SU-DHL-6 (cell line): ENCODE results near the gene SLC51A.

Source experiments
- H2AFZ ChIP-seq: fragments of 200-600 bp; sonication (generic); 2 replicates; pipeline ENCODE4 v1.6.1; 2014; ENCODE audit warnings: low read depth, mild to moderate bottlenecking, moderate library complexity, mixed read lengths, antibody characterized with exemption, low read length; ENCODE audit not compliant: severe bottlenecking
- H3F3A ChIP-seq: fragments of 200-600 bp; shearing (Covaris generic); 2 replicates; pipeline ENCODE4 v1.6.0; 2016; ENCODE audit warnings: antibody characterized with exemption, mild to moderate bottlenecking; ENCODE audit not compliant: insufficient read depth
- H3K27ac ChIP-seq: fragments of 200-600 bp; sonication (generic); 2 replicates; pipeline ENCODE4 v1.5.1; 2016; ENCODE audit warnings: low read depth, mild to moderate bottlenecking, low read length, moderate library complexity, mixed read lengths
- H3K27me3 ChIP-seq: fragments of 200-600 bp; sonication (generic), shearing (Covaris generic); 2 replicates; pipeline ENCODE4 v1.6.0; 2014; ENCODE audit warnings: mild to moderate bottlenecking, low read length
- H3K36me3 ChIP-seq: fragments of 200-600 bp; sonication (generic); 2 replicates; pipeline ENCODE4 v1.6.1; 2014; ENCODE audit warnings: mild to moderate bottlenecking, low read length, mixed read lengths
- H3K4me2 ChIP-seq: fragments of 300-600, 200-600 bp; shearing (Covaris generic), sonication (generic); 2 replicates; pipeline ENCODE4 v1.6.0; 2014; ENCODE audit warnings: low read length, low read depth, mild to moderate bottlenecking; ENCODE audit not compliant: poor library complexity, severe bottlenecking
- H3K4me3 ChIP-seq: fragments of 200-600 bp; sonication (generic); 2 replicates; pipeline ENCODE4 v1.5.1; 2014; ENCODE audit warnings: antibody characterized with exemption, low read length, mild to moderate bottlenecking, mixed read lengths; ENCODE audit not compliant: insufficient read depth, poor library complexity, severe bottlenecking
- H3K79me2 ChIP-seq: fragments of 200-600 bp; sonication (generic); 2 replicates; pipeline ENCODE4 v1.6.1; 2014; ENCODE audit warnings: mild to moderate bottlenecking, low read length, moderate library complexity; ENCODE audit not compliant: insufficient read depth
- H3K9ac ChIP-seq: fragments of 200-600 bp; sonication (generic); 2 replicates; pipeline ENCODE4 v1.7.0; 2014; ENCODE audit warnings: mild to moderate bottlenecking, low read length
- H3K9me2 ChIP-seq: fragments of 200-600 bp; sonication (generic); replicated peaks from 2 replicates; pipeline ENCODE4 v1.6.1; 2014; ENCODE audit warnings: low read length; ENCODE audit not compliant: insufficient read depth
- H3K9me3 ChIP-seq: fragments of 200-600 bp; sonication (generic); 2 replicates; pipeline ENCODE4 v1.6.1; 2014; ENCODE audit warnings: low read length, mixed read lengths; ENCODE audit not compliant: insufficient read depth
- H4K20me1 ChIP-seq: fragments of 200-600 bp; sonication (generic); 2 replicates; pipeline ENCODE4 v1.6.1; 2014; ENCODE audit warnings: low read depth, mild to moderate bottlenecking, antibody characterized with exemption, low read length, moderate library complexity, mixed read lengths
- CTCF ChIP-seq: fragments of 200-600 bp; sonication (generic); IDR thresholded peaks from one replicate; pipeline ENCODE4 v1.5.1; 2017; ENCODE audit warnings: antibody characterized with exemption, mild to moderate bottlenecking, low read length, moderate library complexity; ENCODE audit not compliant: insufficient read depth, poor library complexity, severe bottlenecking
- EZH2phosphoT487 ChIP-seq: fragments of 200-600 bp; sonication (generic), shearing (Covaris generic); conservative IDR thresholded peaks from 2 replicates; pipeline ENCODE4 v1.6.1; 2018; ENCODE audit warnings: mild to moderate bottlenecking, antibody characterized with exemption, low read length, moderate library complexity, mixed read lengths

SLC51A gene

GRCh38 chr3:196232154-196232881, 16.0 kb downstream of the SLC51A start:
- no peaks in the 10 kb centered on the region for H3K9me2 ChIP-seq
- no peaks in the 10 kb centered on the region for H3K9me3 ChIP-seq
- no peak overlapping the region for H3K27ac ChIP-seq
- H3K9ac ChIP-seq, result no peak overlapping the region
- no peaks in the 10 kb centered on the region for H3K27me3 ChIP-seq
- H3F3A ChIP-seq, result no peaks in the 10 kb centered on the region
- no peak overlapping the region for H3K4me3 ChIP-seq
- H4K20me1 ChIP-seq, result no peaks in the 10 kb centered on the region
- H2AFZ ChIP-seq, result no peak overlapping the region
- no peak overlapping the region for H3K4me2 ChIP-seq
- H3K36me3 ChIP-seq, result no peaks in the 10 kb centered on the region
- H3K79me2 ChIP-seq, result no peaks in the 10 kb centered on the region
- TF ChIP-seq CTCF (no peak), EZH2phosphoT487 (no peak)

- Histone ChIP-seq H3K27me3 (no peaks in the 10 kb centered on the region), H3K27ac (no peak overlapping the region), H4K20me1 (no peaks in the 10 kb centered on the region), H3F3A (no peaks in the 10 kb centered on the region), H2AFZ (no peak overlapping the region), H3K79me2 (no peaks in the 10 kb centered on the region), H3K4me2 (no peak overlapping the region), H3K9me3 (no peaks in the 10 kb centered on the region), H3K36me3 (no peaks in the 10 kb centered on the region), H3K4me3 (no peak overlapping the region), H3K9me2 (no peaks in the 10 kb centered on the region), H3K9ac (no peak overlapping the region)
- no peak for TF ChIP-seq CTCF
These were observed 16.5 kb downstream of the SLC51A start for GRCh38 chr3:196232882-196233251.

GRCh38 chr3:196235452-196236122, 19.3 kb downstream of the SLC51A start:
- H3K4me3 ChIP-seq, result no peak overlapping the region
- TF ChIP-seq CTCF (no peak), EZH2phosphoT487 (no peak)
- H3K79me2 ChIP-seq, result no peaks in the 10 kb centered on the region
- no peaks in the 10 kb centered on the region for H4K20me1 ChIP-seq
- H3K27me3 ChIP-seq, result no peaks in the 10 kb centered on the region
- no peak overlapping the region for H2AFZ ChIP-seq
- H3K9me3 ChIP-seq, result no peaks in the 10 kb centered on the region
- H3K27ac ChIP-seq, result no peak overlapping the region
- H3K9me2 ChIP-seq, result no peaks in the 10 kb centered on the region
- H3K36me3 ChIP-seq, result no peaks in the 10 kb centered on the region
- no peak overlapping the region for H3K4me2 ChIP-seq
- no peaks in the 10 kb centered on the region for H3F3A ChIP-seq
- no peak overlapping the region for H3K9ac ChIP-seq
